ENCODE results near the gene EPN2. TPM values are rescaled to one million over a fixed set of nuclear protein-coding genes. Genes with fewer than 3 reads are reported as not detected.
A peak's percentile ranks its signal among the peaks of the same experiment; 100 is the strongest.
"Not testable (repeated sequence)": the region's sequence is repeated elsewhere in the genome, so short reads cannot be mapped to it uniquely, and the experiment has no call there.

Gene EPN2
- total RNA-seq, 2 donors from 2014 or later: 74.1 to 82.2 TPM

- peak in 1 of 2 donors; percentile 2 for ATAC-seq
- intact Hi-C loops (cut with DNase I): no loop called here
Observed at GRCh38 chr17:19347323-19348080, 110.3 kb downstream of the EPN2 start.

GRCh38 chr17:19348081-19348650 is 111.0 kb downstream of the EPN2 start:
- ATAC-seq: no peak
- no peak for DNase-seq

More at GRCh38 chr17:19347323-19348080, 110.3 kb downstream of the EPN2 start:
- no peak for DNase-seq

GRCh38 chr17:19348806-19349205 is 111.6 kb downstream of the EPN2 start:
- DNase-seq (no peak), ATAC-seq (no peak)
- intact Hi-C loops (cut with DNase I): no loop called here

More at GRCh38 chr17:19348081-19348650, 111.0 kb downstream of the EPN2 start:
- intact Hi-C loops (cut with DNase I): no loop called here

GRCh38 chr17:19353401-19353800 is 116.2 kb downstream of the EPN2 start:
- intact Hi-C loops (cut with DNase I); DNase-seq; ATAC-seq: not testable (repeated sequence)

GRCh38 chr17:19354748-19355147 is 117.6 kb downstream of the EPN2 start:
- ATAC-seq (no peak), DNase-seq (no peak)
- intact Hi-C loops (cut with DNase I): no loop called here

GRCh38 chr17:19357351-19357750 is 120.2 kb downstream of the EPN2 start:
- ATAC-seq (no peak), DNase-seq (no peak)
- intact Hi-C loops (cut with DNase I): no loop called here

- intact Hi-C loops (cut with DNase I): no loop called here
- no peak for ATAC-seq
- DNase-seq: no peak
Observed at GRCh38 chr17:19357761-19358160, 120.6 kb downstream of the EPN2 start.

- DNase-seq (no peak), ATAC-seq (no peak)
- intact Hi-C loops (cut with DNase I): no loop called here
Observed at GRCh38 chr17:19359151-19359550, 122.0 kb downstream of the EPN2 start.

GRCh38 chr17:19359856-19360255 is 122.7 kb downstream of the EPN2 start:
- intact Hi-C loops (cut with DNase I): loop anchor here (5.0 to 10.0 kb wide), 3 partner anchors 87 to 405 kb away; no protein-coding TSS in a partner anchor
- DNase-seq (no peak), ATAC-seq (no peak)

GRCh38 chr17:19360772-19361171 is 123.6 kb downstream of the EPN2 start:
- ATAC-seq (no peak), DNase-seq (no peak)
- intact Hi-C loops (cut with DNase I): loop anchor here (5.0 to 10.0 kb wide), 3 partner anchors 87 to 404 kb away; no protein-coding TSS in a partner anchor

GRCh38 chr17:19361326-19361725 is 124.2 kb downstream of the EPN2 start:
- intact Hi-C loops (cut with DNase I): loop anchor here (5.0 to 10.0 kb wide), 3 partner anchors 86 to 403 kb away; no protein-coding TSS in a partner anchor
- peak; percentile 26 for DNase-seq
- ATAC-seq: no peak

- ATAC-seq: no peak
- intact Hi-C loops (cut with DNase I): loop anchor here (1.0 to 10.0 kb wide), 4 partner anchors 15 to 403 kb away; no protein-coding TSS in a partner anchor
- no peak for DNase-seq
Observed at GRCh38 chr17:19361944-19362276, 124.7 kb downstream of the EPN2 start.

- intact Hi-C loops (cut with DNase I): loop anchor here (1.0 to 10.0 kb wide), 5 partner anchors 15 to 402 kb away; no protein-coding TSS in a partner anchor
- ATAC-seq (peak; percentile 95 to 97), DNase-seq (peak; percentile 93)
Observed at GRCh38 chr17:19362277-19363113, 125.3 kb downstream of the EPN2 start, which contains the start of gene B9D1. Gene B9D1, minus strand, starts transcription at chr17:19362723. Its CDS starts 154 bp downstream, at chr17:19362569.

GRCh38 chr17:19363114-19363438 is 125.9 kb downstream of the EPN2 start:
- ATAC-seq (no peak), DNase-seq (no peak)
- intact Hi-C loops (cut with DNase I): loop anchor here (1.0 to 10.0 kb wide), 4 partner anchors 84 to 402 kb away; no protein-coding TSS in a partner anchor

GRCh38 chr17:19363460-19364035 is 126.4 kb downstream of the EPN2 start:
- peak; percentile 14 for DNase-seq
- intact Hi-C loops (cut with DNase I): loop anchor here (1.0 to 10.0 kb wide), 4 partner anchors 84 to 401 kb away; no protein-coding TSS in a partner anchor
- ATAC-seq: no peak

- ATAC-seq: no peak
- DNase-seq: peak; percentile 20
- intact Hi-C loops (cut with DNase I): loop anchor here (5.0 to 10.0 kb wide), 3 partner anchors 82 to 400 kb away; no protein-coding TSS in a partner anchor
Observed at GRCh38 chr17:19364699-19365498, 127.7 kb downstream of the EPN2 start.

- DNase-seq (no peak), ATAC-seq (no peak)
- intact Hi-C loops (cut with DNase I): loop anchor here in 1 of 2 donors (10.0 kb wide), 1 partner anchor 399 kb away; no protein-coding TSS in a partner anchor
Observed at GRCh38 chr17:19365499-19365817, 128.3 kb downstream of the EPN2 start.
